ENCODE measurements around the gene TET1. TPM values are rescaled to one million over a fixed set of nuclear protein-coding genes. Genes with fewer than 3 reads are reported as not detected.
A peak's percentile ranks its signal among the peaks of the same experiment; 100 is the strongest.

The TET1 gene
- total RNA-seq, 2 experiments from 2014 or later: 3.3 to 3.4 TPM

DNA sequence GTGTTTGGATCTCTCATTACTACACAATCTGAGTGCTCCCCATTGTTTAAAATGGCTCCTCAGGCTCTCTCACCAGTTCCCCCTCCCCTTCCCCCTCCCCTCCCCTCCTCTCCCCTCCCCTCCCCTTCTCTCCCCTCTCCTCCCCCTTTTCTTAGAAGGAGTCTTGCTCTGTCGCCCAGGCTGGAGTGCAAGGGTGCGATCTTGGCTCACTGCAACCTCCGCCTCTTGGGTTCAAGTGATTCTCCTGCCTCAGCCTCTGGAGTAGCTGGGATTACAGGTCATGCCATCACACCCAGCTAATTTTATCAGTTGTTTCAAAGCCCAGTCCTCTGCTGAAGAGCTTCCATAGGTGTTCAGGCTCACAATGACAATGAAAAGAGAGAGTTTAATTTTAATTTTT, 157.3 kb downstream of the TET1 start:
- no peak overlapping the region for H3K4me3 ChIP-seq (ENCODE audit: low read depth, low read length, poor library complexity, severe bottlenecking)
- H3K79me2 ChIP-seq (ENCODE audit: insufficient read depth, low read depth, low read length): peaks cover 12% of the 10 kb centered on the region
- no peak overlapping the region for H3K27ac ChIP-seq (ENCODE audit: low read depth, low read length, poor library complexity, severe bottlenecking)
- POLR2A ChIA-PET: no interaction called here
- CTCF ChIA-PET (ENCODE audit: unreplicated experiment): no interaction called here
- no peak for TF ChIP-seq EZH2phosphoT487 (IDR thresholded peaks at IDR 0.05; ENCODE audit: borderline replicate concordance, low read depth, low read length)
- TF ChIP-seq, protein P1, sequence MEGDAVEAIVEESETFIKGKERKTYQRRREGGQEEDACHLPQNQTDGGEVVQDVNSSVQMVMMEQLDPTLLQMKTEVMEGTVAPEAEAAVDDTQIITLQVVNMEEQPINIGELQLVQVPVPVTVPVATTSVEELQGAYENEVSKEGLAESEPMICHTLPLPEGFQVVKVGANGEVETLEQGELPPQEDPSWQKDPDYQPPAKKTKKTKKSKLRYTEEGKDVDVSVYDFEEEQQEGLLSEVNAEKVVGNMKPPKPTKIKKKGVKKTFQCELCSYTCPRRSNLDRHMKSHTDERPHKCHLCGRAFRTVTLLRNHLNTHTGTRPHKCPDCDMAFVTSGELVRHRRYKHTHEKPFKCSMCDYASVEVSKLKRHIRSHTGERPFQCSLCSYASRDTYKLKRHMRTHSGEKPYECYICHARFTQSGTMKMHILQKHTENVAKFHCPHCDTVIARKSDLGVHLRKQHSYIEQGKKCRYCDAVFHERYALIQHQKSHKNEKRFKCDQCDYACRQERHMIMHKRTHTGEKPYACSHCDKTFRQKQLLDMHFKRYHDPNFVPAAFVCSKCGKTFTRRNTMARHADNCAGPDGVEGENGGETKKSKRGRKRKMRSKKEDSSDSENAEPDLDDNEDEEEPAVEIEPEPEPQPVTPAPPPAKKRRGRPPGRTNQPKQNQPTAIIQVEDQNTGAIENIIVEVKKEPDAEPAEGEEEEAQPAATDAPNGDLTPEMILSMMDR (conservative IDR thresholded peaks at IDR 0.05; ENCODE audit: low read length): no peak
- intact Hi-C loops (cut with micrococcal nuclease; ENCODE audit: unreplicated experiment): no loop called here
- no TSS peak for BruUV-seq (replicated peaks)
- H4K20me1 ChIP-seq (ENCODE audit: insufficient read depth, low read length): no peaks in the 10 kb centered on the region
- H3K36me3 ChIP-seq (ENCODE audit: insufficient read depth, low read length): peaks cover 4% of the 10 kb centered on the region; the same call in 1 of the 2 replicates
- no peak overlapping the region for H2AFZ ChIP-seq (ENCODE audit: low read length)
- no peak overlapping the region for H3K4me2 ChIP-seq (ENCODE audit: low read length)
- no peak for DNase-seq (ENCODE audit: low spot score)
- no peaks in the 10 kb centered on the region for H3K9me3 ChIP-seq (ENCODE audit: low read length)
- H3K9me2 ChIP-seq (ENCODE audit: insufficient read depth, low read length): no peaks in the 10 kb centered on the region
- H3K4me1 ChIP-seq (ENCODE audit: insufficient read depth, low read length, poor library complexity, severe bottlenecking): peaks cover 9% of the 10 kb centered on the region

DNA sequence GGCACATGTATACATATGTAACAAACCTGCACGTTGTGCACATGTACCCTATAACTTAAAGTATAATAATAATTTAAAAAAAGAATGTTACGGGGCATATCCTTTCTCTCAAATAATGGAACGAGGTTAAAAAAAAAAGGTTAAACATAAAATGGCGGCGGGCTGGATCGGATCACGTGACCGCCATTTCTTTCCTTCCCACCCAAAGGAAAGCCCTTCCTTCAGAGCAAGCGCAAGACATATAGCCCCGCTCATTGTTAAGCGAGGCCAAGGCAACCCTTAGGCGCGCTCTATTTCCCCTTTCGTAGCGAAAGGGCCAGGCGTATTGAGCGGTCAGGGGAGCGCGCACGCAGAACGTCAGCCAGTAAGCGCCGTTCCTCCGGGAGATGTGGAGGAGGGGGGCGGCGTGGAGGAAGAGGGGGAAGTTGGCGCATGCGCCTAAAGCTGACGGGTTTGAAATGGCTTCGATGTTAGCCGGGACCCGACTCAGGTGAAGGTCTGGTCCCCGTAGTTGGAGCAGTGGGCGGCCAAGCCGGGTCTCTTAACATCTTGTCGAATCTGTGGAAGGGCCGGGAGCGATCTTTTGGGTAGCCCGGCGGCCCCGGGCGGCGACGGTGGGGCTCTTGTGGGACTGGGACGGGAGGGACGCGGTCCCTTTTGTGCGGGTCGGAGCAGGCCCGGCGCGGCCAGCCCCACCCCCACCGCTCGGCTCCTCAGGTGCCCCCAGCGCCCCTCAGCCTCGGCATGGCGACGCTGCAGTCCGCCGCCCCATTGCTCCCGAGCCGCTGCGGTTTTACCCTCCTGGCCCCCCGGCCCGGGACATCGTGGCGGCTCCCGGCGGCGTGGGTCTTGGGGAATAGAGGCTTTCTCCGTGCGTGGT, 160.9 kb downstream of the TET1 start, which contains the start of gene CCAR1:
Gene CCAR1, plus strand, starts transcription at position 447 of the 880 bp plus-strand sequence. CDS start 1,266 bp downstream, outside the sequence.
- no peak for TF ChIP-seq EZH2phosphoT487 (IDR thresholded peaks at IDR 0.05; ENCODE audit: borderline replicate concordance, low read depth, low read length)
- TF ChIP-seq, protein P1 (conservative IDR thresholded peaks at IDR 0.05; ENCODE audit: low read length): no peak
- BruUV-seq (replicated peaks): no TSS peak
- ChIA-PET POLR2A (interaction anchor here (0.5 to 1.5 kb wide), 6 partner anchors 14 to 388 kb away, joined by 3 to 5 read pairs (median 3); partner anchors contain the start of genes DDX21 and PBLD), CTCF (ENCODE audit: unreplicated experiment) (interaction anchor here (0.6 kb wide), 1 partner anchor 941 kb away, joined by 3 read pairs; no protein-coding TSS in a partner anchor)
- Histone ChIP-seq H3K4me2 (ENCODE audit: low read length) (peak within 1 kb of the TSS; percentile 87), H3K27ac (ENCODE audit: low read depth, low read length, poor library complexity, severe bottlenecking) (peak within 1 kb of the TSS; percentile 71), H3K9me3 (ENCODE audit: low read length) (no peaks in the 10 kb centered on the region), H3K36me3 (ENCODE audit: insufficient read depth, low read length) (peaks cover 36% of the 10 kb centered on the region), H2AFZ (ENCODE audit: low read length) (peak within 1 kb of the TSS; percentile 79), H4K20me1 (ENCODE audit: insufficient read depth, low read length) (no peaks in the 10 kb centered on the region), H3K4me3 (ENCODE audit: low read depth, low read length, poor library complexity, severe bottlenecking) (peak within 1 kb of the TSS; percentile 94), H3K4me1 (ENCODE audit: insufficient read depth, low read length, poor library complexity, severe bottlenecking) (peaks cover 12% of the 10 kb centered on the region), H3K79me2 (ENCODE audit: insufficient read depth, low read depth, low read length) (peaks cover 43% of the 10 kb centered on the region), H3K9me2 (ENCODE audit: insufficient read depth, low read length) (no peaks in the 10 kb centered on the region)
- intact Hi-C loops (cut with micrococcal nuclease; ENCODE audit: unreplicated experiment): loop anchor here (1.0 kb wide), 2 partner anchors 180 to 194 kb away; partner anchors contain the start of genes DDX50 and SLC25A16
- peak; percentile 99 for DNase-seq (ENCODE audit: low spot score)
